ENCODE measurements around the gene PDE1C.

The PDE1C gene

GRCh38 chr7:32061346-32061745 is 8.9 kb downstream of the PDE1C start:
- TF ChIP-seq POLR2AphosphoS5 (IDR thresholded peaks at IDR 0.05; ENCODE audit: low read depth, low read length) (no peak), TAF1 (IDR thresholded peaks at IDR 0.05; ENCODE audit: borderline replicate concordance, insufficient read depth, low read length) (no peak), SIN3A (IDR thresholded peaks at IDR 0.05; ENCODE audit: borderline replicate concordance, insufficient read depth, low read length) (no peak), REST (IDR thresholded peaks at IDR 0.05; ENCODE audit: insufficient read depth in 1 of 2, low read depth in 2 of 2, low read length in 2 of 2) (no peak)

- TF ChIP-seq SIN3A (IDR thresholded peaks at IDR 0.05; ENCODE audit: borderline replicate concordance, insufficient read depth, low read length): no peak
- TF ChIP-seq TAF1 (IDR thresholded peaks at IDR 0.05; ENCODE audit: borderline replicate concordance, insufficient read depth, low read length): no peak
- no peak for TF ChIP-seq POLR2AphosphoS5 (IDR thresholded peaks at IDR 0.05; ENCODE audit: low read depth, low read length)
- TF ChIP-seq REST (IDR thresholded peaks at IDR 0.05; ENCODE audit: insufficient read depth in 1 of 2, low read depth in 2 of 2, low read length in 2 of 2): no peak
- TF ChIP-seq FOXP2 (optimal IDR thresholded peaks at IDR 0.05; ENCODE audit: borderline replicate concordance, extremely low read depth, extremely low read length, insufficient read depth): no peak
Measured at GRCh38 chr7:32059289-32060011, 10.8 kb downstream of the PDE1C start.

- TF ChIP-seq FOXP2 (optimal IDR thresholded peaks at IDR 0.05; ENCODE audit: borderline replicate concordance, extremely low read depth, extremely low read length, insufficient read depth) (no peak), REST (IDR thresholded peaks at IDR 0.05; ENCODE audit: insufficient read depth in 1 of 2, low read depth in 2 of 2, low read length in 2 of 2) (no peak), TAF1 (IDR thresholded peaks at IDR 0.05; ENCODE audit: borderline replicate concordance, insufficient read depth, low read length) (no peak), POLR2AphosphoS5 (IDR thresholded peaks at IDR 0.05; ENCODE audit: low read depth, low read length) (no peak), SIN3A (IDR thresholded peaks at IDR 0.05; ENCODE audit: borderline replicate concordance, insufficient read depth, low read length) (no peak)
Measured at GRCh38 chr7:32058002-32058401, 12.2 kb downstream of the PDE1C start.

GRCh38 chr7:32056767-32057166 is 13.4 kb downstream of the PDE1C start:
- TF ChIP-seq POLR2AphosphoS5 (IDR thresholded peaks at IDR 0.05; ENCODE audit: low read depth, low read length) (no peak), TAF1 (IDR thresholded peaks at IDR 0.05; ENCODE audit: borderline replicate concordance, insufficient read depth, low read length) (no peak), SIN3A (IDR thresholded peaks at IDR 0.05; ENCODE audit: borderline replicate concordance, insufficient read depth, low read length) (no peak), FOXP2 (optimal IDR thresholded peaks at IDR 0.05; ENCODE audit: borderline replicate concordance, extremely low read depth, extremely low read length, insufficient read depth) (no peak)

- TF ChIP-seq FOXP2 (optimal IDR thresholded peaks at IDR 0.05; ENCODE audit: borderline replicate concordance, extremely low read depth, extremely low read length, insufficient read depth): no peak
- no peak for TF ChIP-seq POLR2AphosphoS5 (IDR thresholded peaks at IDR 0.05; ENCODE audit: low read depth, low read length)
- TF ChIP-seq SIN3A (IDR thresholded peaks at IDR 0.05; ENCODE audit: borderline replicate concordance, insufficient read depth, low read length): no peak
- TF ChIP-seq TAF1 (IDR thresholded peaks at IDR 0.05; ENCODE audit: borderline replicate concordance, insufficient read depth, low read length): no peak
- no peak for TF ChIP-seq REST (IDR thresholded peaks at IDR 0.05; ENCODE audit: insufficient read depth in 1 of 2, low read depth in 2 of 2, low read length in 2 of 2)
Measured at GRCh38 chr7:32053204-32053603, 17.0 kb downstream of the PDE1C start.
